IPS-NIHi7 (cell line): ENCODE results near the gene JAZF1.

ENCODE experiments used
- DNase-seq: peaks from one replicate; pipeline ENCODE4 v3.0.0; 2012; ENCODE audit warnings: mixed read lengths; ENCODE audit errors: extremely low spot score

The JAZF1 gene

GRCh38 chr7:27840313-27840712 is 340.3 kb downstream of the JAZF1 start:
- no peak for DNase-seq

DNA sequence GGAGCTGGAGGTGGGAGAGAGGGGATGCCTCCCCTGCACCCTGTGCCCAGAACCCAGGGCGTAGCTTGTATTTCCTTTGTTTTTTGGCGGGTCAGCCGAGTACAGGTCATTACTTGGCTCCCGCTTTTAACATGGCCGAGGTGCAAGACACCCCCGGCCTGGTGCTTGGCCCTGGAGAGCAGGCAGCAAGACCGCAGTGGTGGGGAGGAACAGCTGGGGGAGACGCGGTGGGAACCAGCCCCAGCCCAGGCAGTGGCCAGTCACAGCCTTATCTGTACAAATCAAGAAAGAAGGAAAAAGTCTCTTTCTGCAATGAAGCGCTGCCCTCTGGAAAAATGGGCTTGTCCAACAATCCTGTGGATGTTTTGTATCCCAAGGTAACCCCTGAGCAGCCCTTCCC is 341.5 kb downstream of the JAZF1 start:
- no peak for DNase-seq

DNA sequence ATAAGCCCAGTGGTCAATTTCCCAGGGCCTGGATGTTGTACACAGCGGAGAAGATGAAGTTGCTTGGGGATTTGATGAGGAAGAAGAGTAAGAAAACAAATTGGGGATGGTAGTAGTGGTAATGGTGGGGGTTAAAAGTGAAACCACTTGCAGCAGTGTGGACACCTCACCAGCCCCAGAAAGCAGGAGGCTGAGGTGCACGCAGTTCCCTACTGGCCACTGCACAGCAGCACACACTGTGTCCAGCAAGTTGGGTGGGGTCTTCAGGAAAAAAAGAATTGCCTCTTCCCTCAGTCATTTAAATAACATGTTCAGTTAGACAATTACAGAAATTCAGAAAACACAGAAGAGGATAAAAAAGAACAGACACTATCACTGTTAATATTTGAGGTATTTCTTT is 344.1 kb downstream of the JAZF1 start:
- DNase-seq, result no peak

- no peak for DNase-seq
These were observed 345.2 kb downstream of the JAZF1 start for GRCh38 chr7:27835376-27835775.

- DNase-seq, result no peak
These were observed 346.2 kb downstream of the JAZF1 start for GRCh38 chr7:27834179-27834921.

DNA sequence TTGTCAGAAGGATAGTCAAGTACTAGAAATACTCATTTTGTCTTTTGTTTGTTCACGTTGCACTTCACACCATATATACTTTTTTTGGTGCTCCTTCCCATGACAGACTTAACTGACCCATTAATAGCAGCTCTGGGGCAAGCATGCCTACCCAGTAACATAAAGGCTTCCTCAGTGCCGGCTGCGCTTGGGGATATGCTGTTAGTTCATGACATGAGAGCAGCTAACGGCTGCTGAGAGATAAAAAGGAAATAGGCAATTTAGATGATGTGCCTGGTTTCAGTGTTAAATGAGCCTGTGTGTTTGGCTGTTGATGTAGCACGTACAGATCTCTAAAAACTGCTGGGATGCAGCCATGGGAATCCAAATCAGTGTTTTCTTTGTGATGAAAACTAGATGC is 354.2 kb downstream of the JAZF1 start:
- DNase-seq, result no peak

DNA sequence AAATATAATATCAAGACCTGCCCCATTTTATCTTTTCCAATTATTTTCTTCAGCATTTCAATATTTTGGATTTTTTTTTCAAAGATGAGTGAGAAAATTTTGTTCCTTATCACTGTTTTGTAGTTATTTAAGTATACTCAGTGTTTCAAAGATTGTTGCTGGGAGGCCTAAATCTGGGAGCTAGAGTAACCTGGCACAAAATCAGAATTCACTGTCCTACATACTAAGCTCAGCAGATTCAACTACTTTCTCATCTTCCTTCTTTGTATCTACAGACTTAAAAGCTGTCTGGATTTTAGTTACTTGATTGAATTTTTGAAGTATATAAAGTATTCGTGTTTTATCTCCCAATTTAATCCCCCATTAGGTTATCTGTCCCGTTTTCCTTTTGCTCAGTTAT is 354.7 kb downstream of the JAZF1 start:
- DNase-seq, result no peak

DNA sequence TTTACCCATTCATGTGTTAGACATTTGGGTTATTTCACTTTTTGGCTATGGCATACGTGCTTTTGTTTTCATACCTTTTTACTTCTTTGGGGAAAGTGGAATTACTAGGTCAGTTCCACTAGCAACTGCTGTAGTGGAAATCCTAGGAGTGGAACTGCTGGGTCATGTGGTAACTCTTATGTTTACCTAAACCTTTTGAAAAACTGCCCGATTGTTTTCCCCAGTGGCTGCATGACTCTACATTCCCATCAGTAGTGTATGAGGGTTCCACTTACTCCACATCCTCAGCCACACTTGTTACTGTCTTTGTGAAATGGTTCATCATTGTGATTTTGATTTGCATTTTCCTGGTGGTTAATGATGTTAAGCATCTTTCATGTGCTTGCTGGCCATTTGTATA is 358.4 kb downstream of the JAZF1 start:
- no peak for DNase-seq

- no peak for DNase-seq
These were observed 367.9 kb downstream of the JAZF1 start for GRCh38 chr7:27812706-27813105.

GRCh38 chr7:27810186-27810585 is 370.4 kb downstream of the JAZF1 start:
- no peak for DNase-seq

DNA sequence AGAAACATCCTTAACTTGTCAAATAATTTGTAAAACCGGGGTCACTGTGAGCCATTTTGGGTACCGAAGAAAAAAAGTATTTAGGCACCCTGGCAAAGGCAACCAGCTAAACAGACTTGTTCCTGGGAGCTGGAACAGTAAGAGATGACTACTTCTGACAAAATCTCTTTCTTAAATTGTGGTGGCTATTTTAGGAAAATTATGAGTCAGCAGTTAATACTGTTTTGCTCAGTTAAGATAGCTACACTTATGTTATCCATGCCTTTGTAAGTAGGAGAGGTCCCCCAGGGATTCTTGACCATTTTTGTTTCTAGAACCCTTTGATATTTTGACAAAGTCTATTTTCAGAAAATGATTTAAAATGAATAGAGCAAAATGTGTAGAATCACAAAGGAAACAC is 372.0 kb downstream of the JAZF1 start:
- DNase-seq, result no peak

GRCh38 chr7:27804139-27804538 is 376.5 kb downstream of the JAZF1 start:
- DNase-seq, result no peak

GRCh38 chr7:27802999-27803398 is 377.6 kb downstream of the JAZF1 start:
- DNase-seq, result no peak

DNA sequence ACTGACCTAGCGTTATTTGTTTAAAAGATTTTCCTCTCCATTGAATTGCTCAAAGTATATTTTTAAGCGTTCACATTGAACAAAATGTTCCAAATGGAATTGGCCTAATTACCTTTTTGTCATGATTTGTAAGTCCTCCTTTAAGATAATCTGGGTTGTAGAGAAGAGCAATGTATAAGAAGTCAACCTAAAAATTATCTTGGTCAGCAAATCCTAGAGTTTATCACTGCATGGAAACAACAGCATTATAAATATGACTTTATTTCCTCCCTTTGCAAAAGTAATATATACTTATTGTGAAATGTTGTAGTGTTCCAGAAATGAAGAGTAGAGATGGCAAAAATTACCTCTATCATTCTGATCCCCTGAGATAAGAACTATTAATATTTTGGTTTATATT is 381.4 kb downstream of the JAZF1 start:
- DNase-seq, result no peak

- no peak for DNase-seq
These were observed 384.6 kb downstream of the JAZF1 start for GRCh38 chr7:27795977-27796376.

DNA sequence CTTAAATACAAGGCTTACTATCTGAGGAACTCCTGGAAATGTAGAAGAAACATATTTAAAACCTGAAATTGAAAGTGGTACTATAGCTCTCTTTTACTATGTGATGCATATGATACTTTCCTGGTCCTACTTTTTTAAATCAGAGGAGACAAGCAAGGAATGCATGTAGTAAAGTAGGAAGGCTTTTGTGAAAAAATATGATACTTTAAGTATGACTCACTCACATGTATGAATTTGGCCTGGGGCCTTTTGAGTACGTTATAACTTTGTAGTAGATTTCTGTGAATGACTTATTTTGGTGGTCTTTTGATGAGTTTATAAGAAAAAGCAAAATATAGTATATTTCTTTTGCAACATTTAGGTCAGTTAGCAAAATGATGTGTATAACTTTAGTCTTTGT is 386.8 kb downstream of the JAZF1 start:
- no peak for DNase-seq

- no peak for DNase-seq
These were observed 392.2 kb downstream of the JAZF1 start for GRCh38 chr7:27788437-27788836.

DNA sequence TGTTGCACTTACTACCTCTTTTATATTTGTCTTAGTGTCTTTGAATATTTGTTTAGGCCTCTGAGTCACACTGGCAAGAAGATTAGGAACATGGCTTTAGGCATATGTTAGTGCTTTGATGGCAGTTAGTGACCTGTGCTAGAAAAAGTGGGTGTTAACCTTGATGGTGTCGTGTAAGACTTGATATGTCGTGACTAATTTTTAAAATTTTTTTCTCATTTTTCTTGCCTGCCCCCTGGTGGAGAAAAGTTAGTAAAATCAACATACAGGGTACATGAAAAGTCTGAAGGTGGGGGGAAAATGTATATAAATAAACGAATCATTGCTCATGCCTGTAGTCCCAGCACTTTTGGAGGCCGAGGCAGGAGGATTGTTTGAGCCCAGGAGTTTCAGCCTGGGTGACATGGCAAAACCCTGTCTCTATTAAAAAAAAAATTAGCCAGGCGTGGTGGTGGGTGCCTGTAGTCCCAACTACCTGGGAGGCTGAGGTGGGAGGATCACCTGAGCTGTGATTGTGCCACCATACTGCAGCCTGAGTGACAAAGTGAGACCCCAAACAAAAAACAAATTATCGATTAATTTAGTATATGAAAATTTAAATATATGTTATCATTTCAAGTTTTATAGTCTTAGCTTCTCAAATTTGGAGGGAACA is 396.1 kb downstream of the JAZF1 start:
- peak; percentile 21 for DNase-seq

DNA sequence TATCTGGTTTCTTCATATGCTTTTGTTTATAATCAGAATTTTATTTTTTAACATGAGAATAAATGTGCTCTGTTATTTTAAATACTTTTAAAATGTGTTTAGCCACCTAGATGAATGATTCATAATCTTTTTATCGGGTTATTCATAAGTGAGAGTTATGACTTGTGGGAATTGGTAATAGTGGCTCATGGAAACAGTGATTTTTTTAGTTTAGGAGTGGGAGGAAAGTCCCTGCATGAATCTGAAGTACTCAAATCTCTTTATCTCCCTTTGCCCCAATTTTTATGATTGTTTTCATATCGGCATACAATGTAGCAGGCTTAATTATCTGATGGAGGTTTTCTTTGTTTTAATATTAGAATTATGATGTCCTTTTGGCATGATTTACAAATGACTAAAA is 397.7 kb downstream of the JAZF1 start:
- DNase-seq, result no peak

- DNase-seq, result no peak
These were observed 399.4 kb downstream of the JAZF1 start for GRCh38 chr7:27781188-27781587.
